SK-N-DZ (cell line): ENCODE measurements around the gene SSR1.

ENCODE experiments used
- DNase-seq: peaks from one replicate; pipeline ENCODE4 v3.0.0-alpha.2; 2015; ENCODE audit warnings: low spot score

Gene SSR1

GRCh38 chr6:7239590-7239948 lies 73.4 kb downstream of the SSR1 start:
- DNase-seq = no peak

GRCh38 chr6:7238900-7239589 lies 74.0 kb downstream of the SSR1 start:
- peak; percentile 58 for DNase-seq

- DNase-seq = no peak
These were observed 74.5 kb downstream of the SSR1 start for GRCh38 chr6:7238526-7238899.

- DNase-seq = no peak
These were observed 75.3 kb downstream of the SSR1 start for GRCh38 chr6:7237653-7238188.

GRCh38 chr6:7236306-7237209 lies 76.4 kb downstream of the SSR1 start:
- DNase-seq = no peak

GRCh38 chr6:7235712-7236305 lies 77.2 kb downstream of the SSR1 start:
- DNase-seq = no peak

GRCh38 chr6:7234547-7234946 lies 78.5 kb downstream of the SSR1 start:
- no peak for DNase-seq

- no peak for DNase-seq
These were observed 80.6 kb downstream of the SSR1 start for GRCh38 chr6:7232351-7232750.

- DNase-seq = no peak
These were observed 81.9 kb downstream of the SSR1 start for GRCh38 chr6:7230956-7231713.

- no peak for DNase-seq
These were observed 82.7 kb downstream of the SSR1 start for GRCh38 chr6:7230327-7230691.

GRCh38 chr6:7229376-7230326 lies 83.3 kb downstream of the SSR1 start:
- no peak for DNase-seq

- DNase-seq = peak; percentile 16
These were observed 84.2 kb downstream of the SSR1 start for GRCh38 chr6:7228662-7229375.

GRCh38 chr6:7224731-7225130 lies 88.3 kb downstream of the SSR1 start:
- no peak for DNase-seq

- DNase-seq = no peak
These were observed 90.8 kb downstream of the SSR1 start for GRCh38 chr6:7222197-7222596.

GRCh38 chr6:7219310-7219709 lies 93.7 kb downstream of the SSR1 start:
- DNase-seq = no peak

- no peak for DNase-seq
These were observed 94.5 kb downstream of the SSR1 start for GRCh38 chr6:7218406-7218988.
